GM12878 (cell line): ENCODE results near the gene EYA4.

Experiments used
- BACH1 ChIP-seq: fragments of 450-650 bp; IDR thresholded peaks from 2 replicates; pipeline ENCODE4 v1.6.1; 2017; ENCODE audit warnings: mild to moderate bottlenecking, borderline replicate concordance
- DPF2 ChIP-seq: fragments of 450-650 bp; IDR thresholded peaks from 2 replicates; pipeline ENCODE4 v1.6.1; 2017; ENCODE audit warnings: mild to moderate bottlenecking
- EZH2 ChIP-seq: IDR thresholded peaks from 2 replicates; pipeline ENCODE4 v1.6.1; 2012; ENCODE audit warnings: low read depth, mild to moderate bottlenecking, control low read depth, inconsistent platforms, low read length, borderline replicate concordance; ENCODE audit not compliant: control insufficient read depth
- MYC ChIP-seq: IDR thresholded peaks from 2 replicates; pipeline ENCODE4 v1.6.1; 2011; ENCODE audit warnings: mild to moderate bottlenecking, low read length, moderate library complexity, inconsistent platforms; ENCODE audit not compliant: insufficient read depth, insufficient replicate concordance, insufficient read length, severe bottlenecking
- POLR2A ChIP-seq: IDR thresholded peaks from 2 replicates; pipeline ENCODE4 v1.6.1; 2011; ENCODE audit warnings: low read depth, mild to moderate bottlenecking, low read length
- TAF1 ChIP-seq: IDR thresholded peaks from 2 replicates; pipeline ENCODE4 v1.6.1; 2011; ENCODE audit warnings: mild to moderate bottlenecking, low read depth, low read length, borderline replicate concordance
- TF ChIP-seq, protein P1 (sequence below), 3 experiments: IDR thresholded peaks in 2 of 3; conservative IDR thresholded peaks in 1 of 3; 2 replicates each; pipeline ENCODE4 v1.5.1; 2011; ENCODE audit warnings: low read depth in 3 of 3, low read length in 3 of 3, mild to moderate bottlenecking in 3 of 3, control low read depth in 2 of 3, moderate library complexity in 2 of 3, inconsistent platforms in 1 of 3, mixed read lengths in 1 of 3; ENCODE audit not compliant: control insufficient read depth in 2 of 3, insufficient read depth in 1 of 3; ENCODE audit errors: extremely low read depth in 1 of 3
- TF ChIP-seq, protein P2 (sequence below): IDR thresholded peaks from 2 replicates; pipeline ENCODE4 v1.6.1; 2011; ENCODE audit warnings: mild to moderate bottlenecking, low read depth, low read length, moderate library complexity; ENCODE audit not compliant: insufficient replicate concordance
- TF ChIP-seq, protein P3 (sequence below): IDR thresholded peaks from 2 replicates; pipeline ENCODE4 v1.6.1; 2012; ENCODE audit warnings: low read depth, low read length, improper control_type of control experiment
- TF ChIP-seq, protein P4 (sequence below): fragments of 450-650 bp; IDR thresholded peaks from 2 replicates; pipeline ENCODE4 v1.6.1; 2017; ENCODE audit warnings: mild to moderate bottlenecking, moderate library complexity

DNA sequence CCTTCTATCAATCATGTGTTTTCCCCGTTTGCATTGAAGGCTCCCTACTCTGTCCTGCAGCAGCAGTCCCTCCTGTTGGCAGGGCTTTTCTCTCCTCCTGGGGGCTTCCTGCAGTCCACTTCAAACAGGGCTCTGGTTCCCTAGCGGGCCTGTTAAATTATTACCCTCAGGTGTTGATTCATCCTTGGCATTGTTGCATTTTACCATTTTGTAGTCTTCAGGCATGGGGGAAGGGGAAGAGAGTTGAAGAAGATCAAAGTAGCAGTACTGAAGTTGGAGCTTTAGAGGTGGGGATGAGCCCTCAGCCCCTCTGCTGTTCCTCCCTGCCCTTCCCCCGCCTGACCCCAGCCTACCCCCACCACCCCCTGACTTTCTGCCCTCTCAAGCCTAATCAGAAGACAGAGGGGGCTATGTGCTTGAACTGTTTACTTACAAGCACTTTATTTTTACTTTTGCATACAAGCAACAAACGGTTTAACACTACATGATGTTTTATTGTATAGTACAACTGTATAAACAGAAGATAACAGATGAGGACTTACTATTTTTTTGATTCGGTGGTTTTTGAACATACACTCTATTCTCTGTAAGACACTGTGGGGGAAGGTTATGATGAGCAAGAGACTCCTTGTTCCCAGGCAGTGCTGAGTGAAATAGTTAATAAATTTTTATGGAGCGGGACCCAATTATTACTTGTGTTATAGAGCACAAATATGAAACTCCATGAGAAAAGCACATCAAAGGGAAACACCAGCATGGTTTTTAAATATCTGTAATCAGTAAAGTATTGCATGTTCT lies 169.7 kb downstream of the EYA4 start:
- TF ChIP-seq POLR2A (no peak), DPF2 (no peak), BACH1 (no peak), TAF1 (no peak), MYC (no peak), EZH2 (no peak)
- TF ChIP-seq, protein P1, sequence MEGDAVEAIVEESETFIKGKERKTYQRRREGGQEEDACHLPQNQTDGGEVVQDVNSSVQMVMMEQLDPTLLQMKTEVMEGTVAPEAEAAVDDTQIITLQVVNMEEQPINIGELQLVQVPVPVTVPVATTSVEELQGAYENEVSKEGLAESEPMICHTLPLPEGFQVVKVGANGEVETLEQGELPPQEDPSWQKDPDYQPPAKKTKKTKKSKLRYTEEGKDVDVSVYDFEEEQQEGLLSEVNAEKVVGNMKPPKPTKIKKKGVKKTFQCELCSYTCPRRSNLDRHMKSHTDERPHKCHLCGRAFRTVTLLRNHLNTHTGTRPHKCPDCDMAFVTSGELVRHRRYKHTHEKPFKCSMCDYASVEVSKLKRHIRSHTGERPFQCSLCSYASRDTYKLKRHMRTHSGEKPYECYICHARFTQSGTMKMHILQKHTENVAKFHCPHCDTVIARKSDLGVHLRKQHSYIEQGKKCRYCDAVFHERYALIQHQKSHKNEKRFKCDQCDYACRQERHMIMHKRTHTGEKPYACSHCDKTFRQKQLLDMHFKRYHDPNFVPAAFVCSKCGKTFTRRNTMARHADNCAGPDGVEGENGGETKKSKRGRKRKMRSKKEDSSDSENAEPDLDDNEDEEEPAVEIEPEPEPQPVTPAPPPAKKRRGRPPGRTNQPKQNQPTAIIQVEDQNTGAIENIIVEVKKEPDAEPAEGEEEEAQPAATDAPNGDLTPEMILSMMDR (IDR thresholded peaks at IDR 0.05 in 2 of 3, conservative IDR thresholded peaks at IDR 0.05 in 1 of 3; ENCODE audit: control insufficient read depth in 2 of 3, extremely low read depth in 1 of 3, insufficient read depth in 1 of 3, low read depth in 3 of 3, low read length in 3 of 3): no peak
- TF ChIP-seq, protein P2, sequence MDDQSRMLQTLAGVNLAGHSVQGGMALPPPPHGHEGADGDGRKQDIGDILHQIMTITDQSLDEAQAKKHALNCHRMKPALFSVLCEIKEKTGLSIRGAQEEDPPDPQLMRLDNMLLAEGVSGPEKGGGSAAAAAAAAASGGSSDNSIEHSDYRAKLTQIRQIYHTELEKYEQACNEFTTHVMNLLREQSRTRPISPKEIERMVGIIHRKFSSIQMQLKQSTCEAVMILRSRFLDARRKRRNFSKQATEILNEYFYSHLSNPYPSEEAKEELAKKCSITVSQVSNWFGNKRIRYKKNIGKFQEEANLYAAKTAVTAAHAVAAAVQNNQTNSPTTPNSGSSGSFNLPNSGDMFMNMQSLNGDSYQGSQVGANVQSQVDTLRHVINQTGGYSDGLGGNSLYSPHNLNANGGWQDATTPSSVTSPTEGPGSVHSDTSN: no peak
- TF ChIP-seq, protein P3, sequence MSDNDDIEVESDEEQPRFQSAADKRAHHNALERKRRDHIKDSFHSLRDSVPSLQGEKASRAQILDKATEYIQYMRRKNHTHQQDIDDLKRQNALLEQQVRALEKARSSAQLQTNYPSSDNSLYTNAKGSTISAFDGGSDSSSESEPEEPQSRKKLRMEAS: no peak
- TF ChIP-seq, protein P4, sequence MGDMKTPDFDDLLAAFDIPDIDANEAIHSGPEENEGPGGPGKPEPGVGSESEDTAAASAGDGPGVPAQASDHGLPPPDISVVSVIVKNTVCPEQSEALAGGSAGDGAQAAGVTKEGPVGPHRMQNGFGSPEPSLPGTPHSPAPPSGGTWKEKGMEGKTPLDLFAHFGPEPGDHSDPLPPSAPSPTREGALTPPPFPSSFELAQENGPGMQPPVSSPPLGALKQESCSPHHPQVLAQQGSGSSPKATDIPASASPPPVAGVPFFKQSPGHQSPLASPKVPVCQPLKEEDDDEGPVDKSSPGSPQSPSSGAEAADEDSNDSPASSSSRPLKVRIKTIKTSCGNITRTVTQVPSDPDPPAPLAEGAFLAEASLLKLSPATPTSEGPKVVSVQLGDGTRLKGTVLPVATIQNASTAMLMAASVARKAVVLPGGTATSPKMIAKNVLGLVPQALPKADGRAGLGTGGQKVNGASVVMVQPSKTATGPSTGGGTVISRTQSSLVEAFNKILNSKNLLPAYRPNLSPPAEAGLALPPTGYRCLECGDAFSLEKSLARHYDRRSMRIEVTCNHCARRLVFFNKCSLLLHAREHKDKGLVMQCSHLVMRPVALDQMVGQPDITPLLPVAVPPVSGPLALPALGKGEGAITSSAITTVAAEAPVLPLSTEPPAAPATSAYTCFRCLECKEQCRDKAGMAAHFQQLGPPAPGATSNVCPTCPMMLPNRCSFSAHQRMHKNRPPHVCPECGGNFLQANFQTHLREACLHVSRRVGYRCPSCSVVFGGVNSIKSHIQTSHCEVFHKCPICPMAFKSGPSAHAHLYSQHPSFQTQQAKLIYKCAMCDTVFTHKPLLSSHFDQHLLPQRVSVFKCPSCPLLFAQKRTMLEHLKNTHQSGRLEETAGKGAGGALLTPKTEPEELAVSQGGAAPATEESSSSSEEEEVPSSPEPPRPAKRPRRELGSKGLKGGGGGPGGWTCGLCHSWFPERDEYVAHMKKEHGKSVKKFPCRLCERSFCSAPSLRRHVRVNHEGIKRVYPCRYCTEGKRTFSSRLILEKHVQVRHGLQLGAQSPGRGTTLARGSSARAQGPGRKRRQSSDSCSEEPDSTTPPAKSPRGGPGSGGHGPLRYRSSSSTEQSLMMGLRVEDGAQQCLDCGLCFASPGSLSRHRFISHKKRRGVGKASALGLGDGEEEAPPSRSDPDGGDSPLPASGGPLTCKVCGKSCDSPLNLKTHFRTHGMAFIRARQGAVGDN: no peak
